AG09309 (cell line): ENCODE data around the gene KCTD6.

Experiments
- DNase-seq: peaks from one replicate; pipeline ENCODE4 v3.0.0-alpha.2; 2010; ENCODE audit warnings: low read depth
- H3K4me3 ChIP-seq: 2 replicates; pipeline ENCODE4 v1.5.1; 2011; ENCODE audit warnings: mild to moderate bottlenecking, low read depth, low read length, moderate library complexity; ENCODE audit not compliant: control insufficient read depth
- TF ChIP-seq, protein P1 (sequence below): IDR thresholded peaks from 2 replicates; pipeline ENCODE4 v1.5.1; 2011; ENCODE audit warnings: mild to moderate bottlenecking, low read depth, low read length, inconsistent platforms; ENCODE audit not compliant: insufficient read depth, control insufficient read depth; ENCODE audit errors: missing control alignments

KCTD6 gene

DNA sequence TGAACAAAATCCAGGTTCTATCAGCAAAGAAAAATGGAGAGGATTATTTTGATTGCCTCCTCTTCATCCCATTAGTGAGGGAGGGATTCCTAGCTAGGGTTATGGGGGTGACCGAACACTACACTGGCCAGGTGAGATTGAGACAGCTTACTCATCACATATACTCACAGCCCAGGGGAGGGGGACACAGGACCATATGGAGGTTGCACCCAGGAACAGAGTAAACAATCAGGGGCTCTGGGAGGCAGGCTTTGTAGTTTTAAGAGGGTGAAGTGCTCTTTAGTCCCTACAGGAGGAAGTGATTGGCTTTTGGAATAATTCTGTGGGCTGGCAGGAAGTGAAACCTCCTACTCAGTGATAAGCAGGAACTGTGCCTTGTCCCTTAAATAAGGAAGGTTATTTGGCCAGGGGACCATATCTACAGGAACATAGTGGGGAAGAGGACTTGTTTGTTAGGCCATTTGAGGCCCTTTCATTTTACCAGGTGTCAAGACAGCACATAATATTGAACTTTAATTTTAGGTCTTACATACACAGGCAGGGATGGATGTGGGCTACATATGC is 17.5 kb upstream of the KCTD6 start:
- no peak overlapping the region for H3K4me3 ChIP-seq
- TF ChIP-seq, protein P1, sequence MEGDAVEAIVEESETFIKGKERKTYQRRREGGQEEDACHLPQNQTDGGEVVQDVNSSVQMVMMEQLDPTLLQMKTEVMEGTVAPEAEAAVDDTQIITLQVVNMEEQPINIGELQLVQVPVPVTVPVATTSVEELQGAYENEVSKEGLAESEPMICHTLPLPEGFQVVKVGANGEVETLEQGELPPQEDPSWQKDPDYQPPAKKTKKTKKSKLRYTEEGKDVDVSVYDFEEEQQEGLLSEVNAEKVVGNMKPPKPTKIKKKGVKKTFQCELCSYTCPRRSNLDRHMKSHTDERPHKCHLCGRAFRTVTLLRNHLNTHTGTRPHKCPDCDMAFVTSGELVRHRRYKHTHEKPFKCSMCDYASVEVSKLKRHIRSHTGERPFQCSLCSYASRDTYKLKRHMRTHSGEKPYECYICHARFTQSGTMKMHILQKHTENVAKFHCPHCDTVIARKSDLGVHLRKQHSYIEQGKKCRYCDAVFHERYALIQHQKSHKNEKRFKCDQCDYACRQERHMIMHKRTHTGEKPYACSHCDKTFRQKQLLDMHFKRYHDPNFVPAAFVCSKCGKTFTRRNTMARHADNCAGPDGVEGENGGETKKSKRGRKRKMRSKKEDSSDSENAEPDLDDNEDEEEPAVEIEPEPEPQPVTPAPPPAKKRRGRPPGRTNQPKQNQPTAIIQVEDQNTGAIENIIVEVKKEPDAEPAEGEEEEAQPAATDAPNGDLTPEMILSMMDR, result no peak
- no peak for DNase-seq

DNA sequence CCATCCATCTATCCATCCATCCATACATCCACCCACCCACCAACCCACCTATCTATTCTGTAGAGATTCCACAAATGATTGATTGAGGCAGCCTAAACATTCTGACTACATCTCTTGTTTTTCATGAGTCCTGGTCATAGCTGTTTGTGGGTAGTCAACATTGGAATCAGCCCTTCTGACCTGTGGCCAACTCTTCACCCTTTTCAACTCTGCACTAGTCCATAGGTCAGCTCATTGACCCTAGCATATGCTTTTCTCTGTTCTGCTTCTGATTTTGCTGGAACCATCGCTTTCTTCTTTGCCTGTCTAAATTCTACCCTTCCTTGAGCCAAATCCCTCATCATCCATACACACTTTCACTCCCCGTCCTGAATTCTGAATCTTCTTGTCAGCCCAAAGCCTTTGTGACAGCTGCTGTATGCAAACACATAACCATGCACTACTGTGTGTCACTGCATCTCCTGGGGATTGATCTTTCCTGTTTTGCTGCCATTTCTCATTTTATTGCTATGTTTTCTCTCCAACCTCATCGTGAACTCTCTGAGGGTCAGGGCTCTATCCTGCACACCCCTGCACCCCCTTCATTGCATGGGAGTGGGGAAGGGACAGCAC is 16.8 kb upstream of the KCTD6 start:
- no peak for DNase-seq
- no peak overlapping the region for H3K4me3 ChIP-seq
- TF ChIP-seq, protein P1, result no peak

DNA sequence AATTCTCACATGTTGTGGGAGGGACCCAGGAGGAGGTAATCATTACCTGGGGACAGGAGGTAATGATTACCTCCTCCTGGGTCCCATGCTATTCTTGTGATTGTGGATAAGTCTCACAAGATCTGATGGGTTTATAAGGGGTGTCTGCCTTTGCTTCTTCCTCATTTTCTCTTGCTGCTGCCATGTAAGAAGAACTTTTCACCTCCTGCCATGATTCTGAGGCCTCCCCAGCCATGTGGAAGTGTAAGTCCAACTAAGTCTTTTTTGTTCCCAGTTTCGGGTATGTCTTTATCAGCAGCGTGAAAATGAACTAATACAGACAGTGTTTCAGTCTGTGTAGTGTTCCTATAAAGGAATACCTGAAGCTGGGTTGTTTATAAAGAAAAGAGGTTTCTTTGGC is 13.1 kb upstream of the KCTD6 start:
- DNase-seq, result no peak
- TF ChIP-seq, protein P1, result no peak
- no peak overlapping the region for H3K4me3 ChIP-seq

DNA sequence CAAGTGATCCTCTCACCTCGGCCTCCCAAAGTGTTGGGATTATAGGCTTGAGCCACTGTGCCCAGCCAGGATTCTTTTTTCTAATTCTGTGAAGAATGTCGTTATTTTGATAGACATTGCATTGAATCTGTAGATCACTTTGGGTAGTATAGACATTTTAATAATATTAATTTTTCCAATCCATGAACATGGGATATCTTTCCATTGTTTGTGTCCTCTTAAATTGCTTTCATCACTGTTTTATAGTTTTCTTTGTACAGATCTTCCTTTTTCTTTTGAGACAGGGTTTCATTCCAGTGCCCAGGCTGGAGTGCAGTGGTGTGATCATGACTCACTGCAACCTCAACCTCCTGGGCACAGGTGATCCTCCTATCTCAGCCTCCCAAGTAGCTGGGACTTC is 11.6 kb upstream of the KCTD6 start:
- TF ChIP-seq, protein P1, result no peak
- no peak for DNase-seq
- no peak overlapping the region for H3K4me3 ChIP-seq

DNA sequence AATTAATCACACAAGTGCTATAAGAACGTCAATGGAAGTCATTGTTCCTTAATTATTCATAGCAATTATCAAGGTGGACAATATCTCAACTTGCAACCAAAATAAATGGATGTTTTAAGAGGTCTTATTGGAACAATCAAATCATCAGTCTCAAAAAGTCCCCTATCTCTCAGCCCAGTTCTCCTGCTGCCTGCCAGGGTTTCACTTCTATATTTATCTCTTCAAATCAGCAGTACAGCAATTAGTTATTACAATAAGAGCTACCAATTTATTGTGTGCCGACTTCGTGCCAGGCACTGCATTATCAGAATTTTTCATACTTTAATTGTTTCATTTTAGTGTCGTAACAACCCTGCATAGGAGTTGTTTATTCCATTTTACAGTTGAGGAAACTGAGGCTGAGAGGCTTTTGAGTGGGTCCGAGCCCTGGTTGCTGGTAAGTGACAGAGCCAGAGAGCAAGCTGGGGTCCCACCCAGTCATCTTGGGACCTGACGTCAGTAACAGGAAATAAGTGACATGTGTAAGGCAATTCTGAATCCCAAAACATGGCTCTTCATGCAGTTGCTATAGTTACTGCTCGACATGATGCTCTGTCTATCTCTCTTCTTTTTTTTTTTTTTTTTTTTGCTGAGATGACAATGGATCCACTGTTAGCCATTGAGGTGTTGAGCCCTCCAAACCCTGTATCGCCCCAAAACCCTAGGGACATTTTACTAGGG is 8.8 kb upstream of the KCTD6 start:
- DNase-seq, result no peak
- TF ChIP-seq, protein P1, result no peak
- H3K4me3 ChIP-seq, result no peak overlapping the region

DNA sequence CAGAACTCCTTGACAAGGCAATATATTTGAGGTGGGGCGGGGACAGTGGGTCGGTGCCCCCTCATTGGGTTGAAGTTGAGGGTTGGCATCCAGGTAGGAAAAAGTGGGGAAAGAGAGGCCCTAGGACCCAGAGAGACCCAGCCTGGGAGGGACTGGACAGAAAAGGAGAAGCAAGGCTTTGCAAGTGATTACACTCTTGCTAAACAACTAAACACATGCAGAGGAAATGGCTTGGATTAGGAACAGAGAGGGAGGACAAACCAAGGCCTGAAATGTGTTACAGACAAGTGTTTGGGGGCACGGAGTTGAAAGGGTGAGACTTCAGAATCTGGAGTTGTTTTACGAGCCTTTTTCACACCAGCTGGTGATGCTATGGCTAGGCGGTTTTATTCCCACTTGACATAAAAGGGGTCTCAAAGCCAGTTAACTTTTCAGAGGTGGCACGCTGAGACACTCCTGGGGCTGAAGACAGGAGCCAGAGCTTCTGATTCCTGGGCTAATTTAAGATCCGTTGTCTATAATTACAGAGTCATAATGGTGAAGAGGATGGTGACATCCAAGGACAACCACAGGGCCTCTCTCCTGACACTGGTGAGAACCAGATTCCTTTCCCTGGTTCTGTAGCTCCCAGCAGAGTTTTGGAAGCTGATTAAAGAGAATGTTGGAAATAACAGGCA is 7.7 kb upstream of the KCTD6 start:
- no peak for DNase-seq
- TF ChIP-seq, protein P1, result no peak

More for the DNA sequence above, 7.7 kb upstream of the KCTD6 start:
- no peak overlapping the region for H3K4me3 ChIP-seq
